NOMO-1 treated with dmso at 0.1 percent for 144 hours (cell line): Measurements from ENCODE around the gene CRTAC1.

ENCODE experiments used
- DNase-seq: peaks from one replicate; lab custom pipeline; 2025; ENCODE audit not compliant: unreplicated experiment; lab: John Stamatoyannopoulos, UW

CRTAC1 gene

GRCh38 chr10:97975598-97975997, 54.8 kb downstream of the CRTAC1 start:
- no peak for DNase-seq

GRCh38 chr10:97974526-97975525, 55.6 kb downstream of the CRTAC1 start:
- DNase-seq: no peak

- DNase-seq: no peak
These were observed 56.3 kb downstream of the CRTAC1 start for GRCh38 chr10:97974100-97974499.

GRCh38 chr10:97969538-97970079, 60.8 kb downstream of the CRTAC1 start:
- no peak for DNase-seq

- no peak for DNase-seq
These were observed 65.7 kb downstream of the CRTAC1 start for GRCh38 chr10:97964748-97965147.

- DNase-seq: no peak
These were observed 68.5 kb downstream of the CRTAC1 start for GRCh38 chr10:97961945-97962344.

GRCh38 chr10:97960269-97961056, 70.0 kb downstream of the CRTAC1 start:
- DNase-seq: no peak

- DNase-seq: no peak
These were observed 81.0 kb downstream of the CRTAC1 start for GRCh38 chr10:97949462-97949861.

GRCh38 chr10:97948822-97949221, 81.6 kb downstream of the CRTAC1 start:
- DNase-seq: no peak

- no peak for DNase-seq
These were observed 85.6 kb downstream of the CRTAC1 start for GRCh38 chr10:97944772-97945171.

- DNase-seq: no peak
These were observed 87.1 kb downstream of the CRTAC1 start for GRCh38 chr10:97943294-97943693.

GRCh38 chr10:97940534-97940933, 89.9 kb downstream of the CRTAC1 start:
- no peak for DNase-seq

GRCh38 chr10:97939446-97939990, 90.9 kb downstream of the CRTAC1 start:
- DNase-seq: no peak

- no peak for DNase-seq
These were observed 92.5 kb downstream of the CRTAC1 start for GRCh38 chr10:97937928-97938327.

GRCh38 chr10:97937054-97937453, 93.4 kb downstream of the CRTAC1 start:
- DNase-seq: no peak

GRCh38 chr10:97936126-97936525, 94.3 kb downstream of the CRTAC1 start:
- DNase-seq: no peak

GRCh38 chr10:97932932-97933530, 97.4 kb downstream of the CRTAC1 start:
- DNase-seq: no peak

- DNase-seq: no peak
These were observed 99.4 kb downstream of the CRTAC1 start for GRCh38 chr10:97931041-97931440.

- DNase-seq: no peak
These were observed 101.5 kb downstream of the CRTAC1 start for GRCh38 chr10:97928897-97929296.

- DNase-seq: no peak
These were observed 102.8 kb downstream of the CRTAC1 start for GRCh38 chr10:97927622-97928021.

- DNase-seq: no peak
These were observed 104.4 kb downstream of the CRTAC1 start for GRCh38 chr10:97926055-97926454.
